Kasumi-1 (cell line): ENCODE measurements around the gene TNIP1.
A peak's percentile ranks its signal among the peaks of the same experiment; 100 is the strongest.

ENCODE experiments used
- DNase-seq, 2 experiments: peaks; one replicate each; lab custom pipeline; 2025; lab: John Stamatoyannopoulos, UW

Gene TNIP1

DNA sequence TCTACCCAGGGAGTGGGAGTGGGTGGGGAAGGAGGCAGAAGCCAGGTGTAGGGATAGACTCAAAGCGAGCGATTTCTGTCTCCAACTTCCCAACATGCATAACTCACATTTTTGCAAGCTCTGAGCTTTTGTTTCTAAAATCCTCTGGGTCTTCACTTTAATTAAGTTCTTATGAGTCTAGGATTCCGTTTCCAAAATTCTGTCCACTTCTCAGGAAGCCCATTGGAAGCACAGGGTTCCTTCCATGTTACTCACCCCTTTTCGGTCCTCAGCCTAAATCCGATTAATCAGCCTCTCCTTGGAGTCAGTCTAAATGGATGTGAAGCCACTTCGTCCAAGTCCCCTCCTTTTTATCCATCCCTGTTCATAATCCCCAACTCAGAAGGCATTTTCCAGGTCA is 59.1 kb downstream of the TNIP1 start:
- no peak for DNase-seq

DNA sequence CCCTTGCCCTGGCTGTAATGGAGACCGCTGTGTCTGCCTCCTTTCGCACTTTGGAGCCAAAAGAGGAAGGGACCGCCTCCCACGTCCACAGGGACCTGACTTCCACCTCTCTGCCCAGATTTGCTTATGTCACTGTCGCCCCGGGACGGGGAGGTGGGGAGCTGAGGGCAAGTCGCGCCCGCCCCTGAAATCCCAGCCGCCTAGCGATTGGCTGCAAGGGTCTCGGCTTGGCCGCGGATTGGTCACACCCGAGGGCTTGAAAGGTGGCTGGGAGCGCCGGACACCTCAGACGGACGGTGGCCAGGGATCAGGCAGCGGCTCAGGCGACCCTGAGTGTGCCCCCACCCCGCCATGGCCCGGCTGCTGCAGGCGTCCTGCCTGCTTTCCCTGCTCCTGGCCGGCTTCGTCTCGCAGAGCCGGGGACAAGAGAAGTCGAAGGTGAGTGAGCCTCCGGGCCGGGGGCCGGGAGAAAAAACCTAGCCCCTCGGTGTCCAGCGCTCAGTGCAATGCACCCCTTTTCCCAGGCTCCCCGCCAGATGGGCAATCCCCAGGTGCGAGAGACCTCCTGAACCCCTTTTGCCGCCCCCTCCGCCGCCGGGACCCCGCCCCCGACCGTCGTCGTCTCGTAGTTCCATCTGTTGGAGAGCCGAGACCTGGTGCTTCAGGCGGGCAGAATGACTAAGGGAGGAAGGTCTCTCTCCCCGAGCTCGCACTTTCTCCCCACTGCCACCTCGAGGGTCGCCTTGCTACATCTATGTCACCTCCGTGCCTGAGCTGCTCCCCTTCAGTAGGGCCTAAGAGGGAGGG is 60.3 kb downstream of the TNIP1 start, which contains the start of gene GPX3:
TSS of gene GPX3 (plus strand) at position 288 of the 807 bp plus-strand sequence. CDS start at position 352, 64 bp downstream.
- peak; percentile 3 to 14 for DNase-seq

DNA sequence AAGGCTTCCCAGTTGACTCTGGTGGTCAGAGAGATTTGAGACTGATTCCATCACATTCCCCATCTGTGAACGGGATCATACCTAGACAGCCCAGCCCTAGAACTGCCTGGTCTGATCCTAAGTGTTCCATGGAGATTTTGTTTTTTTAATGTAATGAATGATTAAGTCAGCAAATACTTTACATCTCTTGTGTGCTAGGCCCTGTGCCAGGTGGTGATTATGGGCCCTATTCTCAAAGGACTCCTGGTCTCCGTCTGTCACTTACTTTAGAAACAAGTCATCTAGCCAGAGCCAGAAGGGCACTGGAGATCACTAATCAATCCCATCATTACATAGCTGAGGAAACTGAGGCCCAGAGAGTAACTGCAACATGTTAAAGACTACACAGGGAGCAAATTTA is 61.5 kb downstream of the TNIP1 start:
- no peak for DNase-seq

DNA sequence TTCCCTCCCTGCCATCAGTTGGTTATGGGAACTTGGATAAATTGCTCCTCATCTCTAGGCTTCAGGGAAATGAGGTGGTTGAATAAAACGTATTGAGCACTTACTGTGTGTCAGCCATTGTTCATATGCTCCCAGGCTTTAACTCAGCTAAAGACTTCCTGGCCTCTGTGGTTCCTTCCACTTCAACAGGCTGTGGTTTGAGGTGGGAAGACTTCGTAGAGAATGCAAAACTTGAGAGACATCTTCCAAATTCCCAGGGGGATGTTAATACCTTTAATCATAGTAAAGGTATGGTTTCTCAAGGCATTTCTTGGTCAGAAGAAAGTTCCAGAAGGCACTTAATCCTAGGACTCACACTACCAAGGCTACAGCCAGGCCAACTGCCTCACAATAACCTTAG is 62.0 kb downstream of the TNIP1 start:
- no peak for DNase-seq

DNA sequence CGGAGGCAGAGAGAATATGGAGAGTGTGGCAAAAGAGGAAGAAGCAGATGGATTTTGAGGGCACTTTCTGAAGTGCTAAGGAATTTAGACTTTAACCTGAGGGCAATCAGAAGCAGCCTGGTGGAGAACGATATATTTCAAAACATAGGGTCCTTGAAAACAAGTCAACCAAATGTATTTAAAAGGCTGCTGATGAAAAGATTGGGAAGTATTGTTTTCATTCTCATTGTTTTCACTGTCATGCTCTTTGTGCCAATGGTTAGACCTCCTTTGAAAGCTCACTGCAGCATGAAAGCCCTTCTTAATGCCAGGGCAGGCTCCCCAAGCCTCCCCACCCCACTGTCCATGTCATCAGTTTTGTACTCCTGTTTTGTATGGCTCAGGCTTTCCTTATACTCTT is 62.9 kb downstream of the TNIP1 start:
- no peak for DNase-seq

DNA sequence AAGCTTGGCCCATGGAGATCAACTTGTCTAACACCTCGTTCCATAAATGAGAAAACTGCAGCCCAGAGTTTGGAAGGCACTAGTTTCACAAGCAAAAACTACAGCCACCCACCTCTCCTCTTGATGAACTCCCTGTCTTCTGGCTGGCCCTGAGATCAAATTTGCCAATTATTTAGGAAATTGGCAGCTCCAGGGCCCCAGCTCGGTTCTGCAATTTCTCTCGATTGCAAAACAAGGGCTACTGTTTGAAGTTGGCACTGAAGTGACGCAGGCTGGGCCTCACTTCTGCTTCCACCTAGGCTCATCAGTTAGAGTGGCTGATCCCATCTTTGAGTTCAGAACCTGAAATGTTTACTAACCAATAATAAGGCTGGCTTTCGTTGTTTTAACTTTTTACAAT is 64.1 kb downstream of the TNIP1 start:
- peak; percentile 17 to 34 for DNase-seq

DNA sequence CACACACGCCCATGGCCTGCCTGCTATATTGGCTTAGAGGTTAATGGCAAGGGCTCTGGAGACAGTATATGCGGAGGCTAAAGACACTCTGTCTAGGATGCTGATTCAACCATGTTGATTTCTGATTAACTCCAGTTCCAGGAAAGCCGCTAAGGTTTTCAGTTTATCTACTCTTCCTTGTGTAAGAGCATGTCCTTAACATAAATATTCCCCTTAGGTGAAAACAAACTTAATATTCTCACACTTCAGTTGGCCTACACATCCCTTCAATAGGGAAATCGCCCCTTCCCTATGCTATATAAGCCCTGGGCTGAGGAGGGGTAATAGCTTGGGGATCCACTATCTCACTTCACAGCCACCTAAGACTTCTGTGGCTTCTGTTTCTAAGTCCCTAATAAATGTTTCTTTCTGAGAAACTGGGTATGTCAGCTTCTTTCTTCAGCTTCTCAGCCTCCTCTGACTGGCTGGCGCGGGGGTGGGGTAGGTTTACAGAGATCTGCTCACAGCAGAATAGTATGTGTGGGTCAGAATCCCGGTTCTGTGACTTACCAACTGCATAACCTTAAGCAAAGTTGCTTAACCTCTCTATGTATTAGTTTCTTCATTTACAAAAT is 64.8 kb downstream of the TNIP1 start:
- no peak for DNase-seq

DNA sequence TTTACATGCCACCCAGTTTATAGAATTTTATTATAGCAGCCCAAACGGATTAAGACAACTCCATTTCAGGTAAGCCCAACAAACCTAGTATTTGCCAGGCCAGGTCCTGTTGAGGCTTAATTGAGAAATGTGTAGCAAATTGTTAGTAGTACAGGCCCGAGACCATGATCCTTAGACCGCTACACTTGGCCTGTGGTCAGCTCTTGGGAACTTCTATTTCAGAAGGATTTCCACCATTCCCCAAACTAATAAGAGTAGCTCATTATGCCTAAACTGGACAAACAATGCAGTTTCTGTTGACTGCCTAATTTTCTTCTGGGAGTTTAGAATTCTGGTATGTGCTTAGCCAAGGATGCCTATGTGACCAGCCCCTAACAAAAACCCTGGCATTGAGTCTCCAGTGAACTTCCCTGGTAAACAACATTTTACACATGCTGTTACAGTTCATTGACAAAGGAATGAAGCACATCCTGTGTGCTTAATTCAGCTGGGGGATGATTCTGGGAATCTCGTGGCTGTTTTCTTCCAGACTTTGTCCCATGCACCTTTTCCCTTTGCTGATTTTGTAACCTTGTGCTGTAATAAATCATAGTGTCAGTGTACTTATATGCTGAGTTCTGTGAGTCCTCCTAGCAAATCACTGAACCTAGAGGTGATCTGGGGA is 66.0 kb downstream of the TNIP1 start:
- no peak for DNase-seq

DNA sequence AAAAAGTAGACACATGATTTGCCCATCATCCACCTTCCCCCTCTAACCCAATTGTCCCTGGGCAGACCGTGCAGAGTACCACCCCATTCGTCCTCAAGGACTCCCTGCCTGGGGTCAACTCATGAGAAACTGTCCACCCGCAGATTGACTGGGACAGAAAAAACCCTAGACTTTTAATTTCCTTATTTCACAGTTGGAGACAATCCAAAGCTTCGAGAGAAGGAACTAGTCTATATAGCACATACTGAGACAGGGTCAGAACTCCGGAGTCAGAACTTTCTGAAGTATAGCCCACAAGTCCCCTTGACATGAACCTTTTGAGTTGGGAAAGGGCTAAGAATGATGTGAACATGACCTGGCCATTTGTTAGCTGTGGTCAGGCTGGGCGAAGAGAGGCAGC is 68.0 kb downstream of the TNIP1 start:
- no peak for DNase-seq

DNA sequence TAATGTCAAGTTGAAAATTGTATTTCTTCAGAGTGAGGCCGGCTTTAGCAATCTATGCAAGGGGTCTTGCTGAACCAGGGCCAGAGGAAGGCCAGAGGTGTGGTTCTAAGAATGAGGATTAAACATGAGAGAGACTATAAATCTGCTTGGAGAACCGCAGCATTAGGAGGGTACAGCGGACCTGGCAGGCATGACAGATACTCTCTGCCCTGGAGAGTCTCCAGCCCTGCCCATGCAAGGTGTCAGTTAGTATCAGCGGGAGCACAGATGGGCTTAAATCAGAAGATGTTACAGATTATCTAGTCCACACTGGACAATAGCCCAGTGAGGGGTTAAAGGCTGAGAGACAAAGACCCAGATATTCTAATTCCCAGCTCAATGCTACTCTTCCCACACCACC is 71.9 kb downstream of the TNIP1 start:
- no peak for DNase-seq

DNA sequence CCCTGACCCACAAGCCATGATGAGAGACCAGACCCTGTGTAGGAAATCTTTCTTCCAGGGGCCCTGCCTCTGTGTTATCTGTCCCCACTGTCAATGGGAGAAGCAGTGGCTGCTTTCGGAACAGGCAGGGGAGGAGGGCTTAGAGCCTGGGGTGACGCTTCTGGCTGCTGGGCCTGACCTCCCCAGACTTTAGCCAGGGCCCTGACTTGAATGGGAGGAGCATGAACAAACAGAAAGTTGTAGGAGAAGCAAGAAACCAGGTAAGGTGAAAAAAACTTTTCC is 72.7 kb downstream of the TNIP1 start:
- DNase-seq, result no peak

DNA sequence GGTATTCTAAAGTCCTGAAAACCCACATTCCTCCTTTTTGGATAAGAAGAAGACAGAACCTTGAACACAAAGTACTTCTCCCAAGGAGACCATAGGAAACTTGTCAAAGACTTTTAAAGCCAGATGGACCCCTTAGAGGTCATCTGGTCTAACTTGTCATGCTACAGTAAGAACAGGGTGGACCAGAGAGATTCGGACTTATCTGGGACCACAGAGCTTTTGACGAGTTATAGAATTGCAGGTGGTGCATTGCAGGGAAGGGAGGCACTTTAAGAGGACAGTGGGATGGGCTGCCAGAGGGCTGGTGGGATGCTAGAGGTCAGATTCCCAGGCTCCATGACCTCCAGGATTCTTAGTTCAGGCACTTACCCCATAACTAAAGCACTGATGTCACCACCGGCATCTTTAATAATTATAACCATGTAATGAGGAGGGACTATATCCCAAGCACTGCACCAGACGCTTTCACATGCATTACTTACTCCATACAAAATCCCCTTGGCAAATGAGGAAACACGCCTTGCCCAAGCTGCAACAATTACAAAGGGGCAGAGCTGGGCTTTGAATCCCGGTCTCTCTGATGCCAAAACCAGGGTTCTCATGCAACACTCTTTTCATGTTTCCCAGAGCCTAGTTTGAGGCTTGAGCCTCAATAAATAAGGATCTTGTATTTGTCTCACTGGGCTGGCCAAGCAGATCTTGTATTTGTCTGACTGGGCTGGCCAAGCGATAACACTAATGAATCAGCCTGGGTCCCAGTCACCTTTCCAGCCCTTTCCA is 73.2 kb downstream of the TNIP1 start:
- no peak for DNase-seq

DNA sequence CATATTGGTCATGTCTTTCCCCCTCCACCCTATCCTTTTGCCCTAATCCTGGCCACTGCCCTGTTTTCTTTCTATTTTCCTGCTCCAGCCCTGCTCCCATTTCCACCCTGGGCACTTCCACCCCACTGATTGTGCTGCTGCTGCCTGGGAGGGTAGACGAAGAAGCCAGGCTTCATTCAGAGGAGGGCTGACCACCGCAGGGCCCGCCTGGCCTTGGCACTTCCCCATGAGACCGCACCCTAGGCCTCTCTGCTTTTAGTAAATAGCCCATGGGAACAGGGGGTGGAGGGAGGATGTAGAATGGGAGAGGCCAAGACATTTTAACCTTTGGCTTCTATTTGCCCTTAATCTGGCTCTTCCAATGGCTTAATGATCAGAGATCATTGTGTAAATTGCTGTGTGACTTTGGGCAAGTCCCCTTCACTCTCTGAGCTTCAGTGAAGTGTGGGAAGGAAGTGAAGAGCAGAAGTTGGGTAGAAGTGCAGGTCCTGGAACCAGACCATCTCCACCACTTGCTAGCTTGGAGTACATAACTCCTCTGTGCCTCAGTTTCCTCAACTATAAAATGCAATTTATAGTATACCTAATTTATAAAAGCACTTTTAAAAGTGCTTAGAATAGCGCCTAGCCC is 74.0 kb downstream of the TNIP1 start:
- DNase-seq, result no peak

DNA sequence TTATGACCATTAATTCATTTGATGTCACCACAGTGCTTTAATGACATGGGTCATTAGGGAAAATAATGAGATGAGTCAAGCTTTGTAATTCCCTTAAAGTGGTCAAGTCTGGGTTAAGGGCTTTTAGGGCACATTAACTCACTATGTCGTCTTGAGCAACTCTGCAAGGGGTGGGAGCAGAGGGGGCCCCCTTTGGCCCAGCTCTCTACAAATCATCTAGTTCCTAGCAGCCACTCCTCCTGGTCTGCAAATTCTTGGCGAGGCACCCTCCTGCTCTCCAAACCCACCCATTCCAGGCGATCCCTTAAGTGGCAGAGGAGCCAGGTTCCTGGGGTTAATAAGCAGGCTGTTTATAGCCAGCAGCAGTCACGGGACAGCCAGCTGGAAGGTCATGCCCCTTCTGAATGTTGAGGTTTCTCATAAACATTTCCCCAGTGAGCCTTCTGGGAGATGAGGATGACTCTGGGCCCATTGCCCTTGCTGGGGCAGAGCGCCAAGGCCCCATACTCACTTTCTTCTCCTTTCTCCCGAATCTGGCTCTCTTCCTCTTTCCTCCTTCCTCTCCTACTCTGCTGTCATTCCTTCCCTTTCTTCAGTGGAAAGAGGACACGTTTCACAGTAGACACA is 74.8 kb downstream of the TNIP1 start:
- peak in 1 of 2 experiments; percentile 2 for DNase-seq

DNA sequence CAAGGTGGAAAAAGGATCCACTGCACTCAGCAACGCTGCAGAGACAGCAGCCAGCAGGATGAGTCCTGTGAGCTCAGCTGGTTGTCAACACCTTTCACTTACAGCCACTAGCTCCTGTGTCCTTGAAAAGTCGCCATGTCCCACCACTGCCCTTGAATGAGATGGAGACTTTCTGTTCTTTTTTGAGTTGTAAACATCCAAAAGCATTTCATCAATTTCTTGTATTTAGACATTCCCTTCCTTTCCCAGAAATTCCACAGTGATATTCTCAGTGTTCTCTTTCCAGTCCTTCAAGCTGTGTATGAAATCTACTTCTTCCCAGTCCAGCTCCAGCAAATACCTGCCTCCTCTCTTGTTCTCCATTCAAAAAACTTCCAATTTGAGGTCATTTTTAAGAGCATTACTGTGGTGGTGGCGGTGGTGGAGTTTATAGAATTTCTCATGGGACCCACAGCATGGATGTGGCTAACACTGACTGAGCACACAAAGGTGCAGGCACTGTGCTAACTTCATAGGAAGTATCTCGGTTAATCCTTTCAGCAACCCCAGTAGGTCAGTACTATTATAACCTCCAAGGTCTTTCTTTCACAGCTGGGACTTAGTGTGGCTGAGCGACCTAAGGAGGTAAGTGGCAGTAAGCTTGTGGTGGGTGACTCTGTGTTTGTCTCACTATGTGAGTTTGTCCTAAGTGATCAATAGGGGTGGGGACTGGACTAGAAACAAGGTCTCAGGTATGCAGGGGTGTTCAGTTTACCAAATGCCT is 75.5 kb downstream of the TNIP1 start:
- DNase-seq, result no peak

DNA sequence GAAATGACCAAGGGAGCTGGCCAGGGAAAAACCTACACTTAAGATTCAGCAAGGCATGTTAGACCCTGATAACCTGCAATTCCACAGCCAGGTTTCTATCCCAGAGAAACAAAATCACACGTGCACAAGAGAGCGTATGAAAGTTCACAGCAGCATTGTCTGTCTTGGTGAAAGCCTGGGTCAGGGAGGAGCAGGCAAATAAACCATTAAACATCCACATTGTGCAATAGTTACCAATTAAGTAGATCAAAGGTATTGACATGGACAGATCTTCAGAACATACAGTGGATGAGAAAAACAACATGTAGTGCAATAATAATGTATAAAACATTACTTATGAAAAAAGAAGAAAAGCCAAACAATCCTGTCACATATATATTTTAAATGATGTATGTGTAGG is 76.3 kb downstream of the TNIP1 start:
- DNase-seq, result no peak

DNA sequence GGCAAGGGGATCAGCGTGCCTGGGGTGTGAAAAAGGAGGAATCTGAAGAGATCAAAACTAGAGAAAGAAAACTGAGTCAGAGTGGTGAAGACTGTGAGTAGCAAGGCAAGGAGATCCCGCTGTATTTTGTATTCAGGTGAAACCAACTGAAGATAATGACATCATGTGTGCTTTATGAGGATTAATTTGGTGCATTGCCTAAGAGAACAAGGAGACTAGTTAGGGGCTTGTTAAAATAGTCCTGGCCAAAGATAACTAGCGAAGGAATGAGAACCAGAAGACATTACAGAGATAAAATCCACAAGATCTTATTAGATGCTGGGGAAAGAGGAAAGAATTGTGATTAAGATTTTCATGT is 77.4 kb downstream of the TNIP1 start:
- no peak for DNase-seq

DNA sequence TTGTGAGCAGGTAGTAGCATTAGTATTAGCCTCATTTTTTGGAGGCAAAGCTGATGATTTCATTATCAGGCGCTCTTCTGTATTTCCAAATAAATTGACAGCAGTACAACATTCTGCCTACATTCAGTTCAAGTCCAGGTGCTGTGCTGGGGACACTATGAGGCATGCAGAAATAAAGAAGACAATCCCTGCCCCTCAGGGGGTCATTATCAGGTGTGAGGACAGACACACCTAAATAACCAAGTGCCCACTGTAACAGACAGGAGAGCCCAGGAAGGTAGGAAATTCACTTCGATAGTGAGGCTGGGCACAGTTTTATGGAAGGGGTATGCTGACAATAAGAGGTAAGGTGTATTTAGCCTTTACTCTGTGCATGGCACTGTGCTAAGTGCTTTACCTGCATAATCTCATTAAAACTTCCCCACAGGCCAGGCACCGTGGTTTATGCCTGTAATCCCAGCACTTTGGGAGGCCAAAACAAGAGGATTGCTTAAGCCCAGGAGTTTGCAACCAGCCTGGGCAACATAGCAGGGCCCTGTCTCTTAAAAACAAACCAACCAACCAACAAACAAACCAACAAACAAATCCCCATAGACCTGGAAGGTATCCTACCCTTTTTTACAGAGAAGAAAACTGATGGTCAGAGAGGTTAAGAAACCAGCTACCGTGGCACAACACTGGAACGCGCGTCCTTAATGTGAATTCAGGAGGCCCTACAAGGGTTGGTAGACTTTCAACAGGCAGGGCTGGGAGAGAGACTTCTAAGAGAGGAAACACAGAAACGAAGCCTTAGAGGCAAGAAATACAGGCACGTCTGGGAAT is 77.9 kb downstream of the TNIP1 start:
- DNase-seq, result no peak

DNA sequence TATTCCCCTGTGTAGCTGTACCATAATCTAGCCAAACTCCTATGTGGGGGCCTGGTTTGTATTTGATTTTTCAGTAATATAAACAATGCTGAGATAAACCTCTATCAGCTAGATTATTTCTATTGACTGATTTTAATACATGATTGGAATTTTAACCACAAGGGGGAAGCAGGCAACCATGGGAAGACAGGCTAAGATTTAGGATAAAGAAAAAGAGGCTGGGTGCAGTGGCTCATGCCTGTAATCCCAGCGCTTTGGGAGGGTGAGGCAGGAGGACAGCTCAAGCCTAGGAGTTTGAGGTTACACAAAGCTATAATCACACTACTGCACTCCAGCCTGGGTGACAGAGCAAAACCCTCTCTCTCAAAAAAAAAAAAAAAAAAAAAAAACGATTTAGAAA is 78.6 kb downstream of the TNIP1 start:
- DNase-seq, result peak; percentile 29 to 46

DNA sequence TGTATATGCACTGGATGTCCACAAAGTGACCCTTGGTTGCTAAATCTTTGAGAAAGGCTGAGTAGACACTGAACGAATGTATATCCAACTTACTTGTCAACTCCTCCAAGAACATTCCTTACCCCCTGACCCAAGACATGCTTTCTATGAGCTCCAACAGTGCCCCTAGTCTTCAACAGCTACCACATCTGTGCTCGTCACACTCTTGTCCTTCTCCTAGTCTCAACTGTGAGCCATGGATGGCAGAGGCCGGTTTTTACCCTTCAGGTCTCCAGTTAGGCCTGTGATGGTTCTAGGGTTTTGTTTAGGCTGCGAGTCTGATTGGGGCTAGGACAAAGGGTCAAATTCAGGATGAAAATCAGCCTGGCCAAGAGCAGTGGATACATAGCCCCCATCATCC is 79.4 kb downstream of the TNIP1 start:
- no peak for DNase-seq
